ENCODE measurements around the gene ABCG5. TPM values are rescaled to one million over a fixed set of nuclear protein-coding genes. Genes with fewer than 3 reads are reported as not detected.

Gene ABCG5
- total and polyA plus RNA-seq, 2 of the 4 experiments (the other 2 are of a cell fraction), result not detected

DNA sequence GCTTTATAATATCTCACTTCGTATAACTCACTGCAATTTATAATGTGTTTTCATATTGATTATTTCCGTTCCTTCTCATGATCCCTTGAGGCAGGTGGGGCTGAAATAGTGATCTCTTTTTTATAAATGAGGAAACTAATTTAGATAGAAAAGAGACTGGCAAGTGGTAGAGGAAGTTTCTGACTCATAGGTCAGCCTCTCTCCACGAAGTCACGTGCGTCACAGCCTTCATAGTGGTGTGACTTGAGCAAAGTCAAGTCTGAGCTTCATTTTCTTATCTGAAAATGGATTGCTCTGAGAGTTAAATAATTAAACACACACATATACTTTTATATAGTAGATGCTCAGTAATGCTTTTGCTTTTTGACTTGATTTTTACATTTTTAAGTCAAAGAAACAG lies 19.9 kb downstream of the ABCG5 start:
- Histone ChIP-seq H3K9ac (ENCODE audit: low read depth, low read length) (no peak overlapping the region), H3K27me3 (ENCODE audit: control insufficient read depth, insufficient read depth, low read length) (peaks cover 12% of the 10 kb centered on the region), H3K4me3 (ENCODE audit: insufficient read depth, low read depth, low read length) (no peak overlapping the region), H3K9me3 (ENCODE audit: control insufficient read depth, insufficient read depth, low read length) (no peaks in the 10 kb centered on the region), H2BK5ac (ENCODE audit: low read depth, low read length, poor library complexity, severe bottlenecking) (no peak overlapping the region), H3K27ac (ENCODE audit: insufficient read depth, low read length) (no peak overlapping the region), H2AK9ac (replicated peaks; ENCODE audit: low read depth, low read length, poor library complexity) (no peak overlapping the region), H3K36me3 (ENCODE audit: control insufficient read depth, insufficient read depth, low read length) (no peaks in the 10 kb centered on the region), H2BK20ac (ENCODE audit: low read depth, low read length) (no peak overlapping the region), H4K5ac (ENCODE audit: low read depth, low read length) (no peak overlapping the region), H2BK15ac (ENCODE audit: low read depth, low read length) (no peak overlapping the region), H4K20me1 (ENCODE audit: insufficient read depth, low read length) (no peaks in the 10 kb centered on the region), H3K56ac (ENCODE audit: extremely low read depth, insufficient read depth, low read length) (no peak overlapping the region), H3K9me1 (ENCODE audit: insufficient read depth, low read length) (no peaks in the 10 kb centered on the region), H3K23ac (ENCODE audit: low read depth, low read length) (no peak overlapping the region), H3K18ac (ENCODE audit: low read depth, low read length) (no peak overlapping the region), H4K8ac (ENCODE audit: low read depth in 2 of 2, low read length in 2 of 2) (no peak overlapping the region), H4K91ac (ENCODE audit: insufficient read depth, low read depth, low read length) (no peak overlapping the region), H2AK5ac (ENCODE audit: low read depth, low read length) (no peak overlapping the region), H2AFZ (replicated peaks; ENCODE audit: low read length, poor library complexity) (no peak overlapping the region), H3K4me2 (ENCODE audit: low read depth, low read length) (no peak overlapping the region), H3K4ac (ENCODE audit: low read depth, low read length) (no peak overlapping the region), H3K14ac (replicated peaks; ENCODE audit: low read depth, low read length) (no peak overlapping the region), H3K4me1 (ENCODE audit: control insufficient read depth, insufficient read depth, low read length) (no peaks in the 10 kb centered on the region), H3K79me1 (ENCODE audit: low read depth in 1 of 2, low read length in 2 of 2) (no peaks in the 10 kb centered on the region), H2BK120ac (ENCODE audit: low read depth, low read length) (no peak overlapping the region)
- TF ChIP-seq, protein P1, sequence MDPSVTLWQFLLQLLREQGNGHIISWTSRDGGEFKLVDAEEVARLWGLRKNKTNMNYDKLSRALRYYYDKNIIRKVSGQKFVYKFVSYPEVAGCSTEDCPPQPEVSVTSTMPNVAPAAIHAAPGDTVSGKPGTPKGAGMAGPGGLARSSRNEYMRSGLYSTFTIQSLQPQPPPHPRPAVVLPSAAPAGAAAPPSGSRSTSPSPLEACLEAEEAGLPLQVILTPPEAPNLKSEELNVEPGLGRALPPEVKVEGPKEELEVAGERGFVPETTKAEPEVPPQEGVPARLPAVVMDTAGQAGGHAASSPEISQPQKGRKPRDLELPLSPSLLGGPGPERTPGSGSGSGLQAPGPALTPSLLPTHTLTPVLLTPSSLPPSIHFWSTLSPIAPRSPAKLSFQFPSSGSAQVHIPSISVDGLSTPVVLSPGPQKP (IDR thresholded peaks at IDR 0.05; ENCODE audit: borderline replicate concordance, low read depth, low read length), result no peak
- peak; percentile 89 for TF ChIP-seq BHLHE40 (IDR thresholded peaks at IDR 0.05; ENCODE audit: low read depth, low read length)
- TF ChIP-seq, protein P2, sequence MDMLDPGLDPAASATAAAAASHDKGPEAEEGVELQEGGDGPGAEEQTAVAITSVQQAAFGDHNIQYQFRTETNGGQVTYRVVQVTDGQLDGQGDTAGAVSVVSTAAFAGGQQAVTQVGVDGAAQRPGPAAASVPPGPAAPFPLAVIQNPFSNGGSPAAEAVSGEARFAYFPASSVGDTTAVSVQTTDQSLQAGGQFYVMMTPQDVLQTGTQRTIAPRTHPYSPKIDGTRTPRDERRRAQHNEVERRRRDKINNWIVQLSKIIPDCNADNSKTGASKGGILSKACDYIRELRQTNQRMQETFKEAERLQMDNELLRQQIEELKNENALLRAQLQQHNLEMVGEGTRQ (IDR thresholded peaks at IDR 0.05; ENCODE audit: low read depth, low read length), result peak; percentile 73
- WGBS, 2 experiments (ENCODE audit: extremely low coverage in 2 of 2, insufficient read length in 1 of 2), result no CpG with 5 or more reads among the region's 5 CpGs
- in situ Hi-C loops (cut with MboI; ENCODE audit: low sequenced_read_pairs) (no loop called here), dilution Hi-C loops (cut with HindIII; ENCODE audit: low sequenced_read_pairs, unreplicated experiment) (no loop called here), intact Hi-C loops (cut with micrococcal nuclease) (no loop called here)
- DNase-seq (peak; percentile 74), ATAC-seq (ENCODE audit: low read depth) (peak; percentile 40; the same call in 1 of the 2 replicates)
- ChIA-PET POLR2A (ENCODE audit: unreplicated experiment) (no interaction called here), CTCF (no interaction called here)
- BruUV-seq (replicated peaks), result no TSS peak

Data from IMR-90 (cell line).